Measurements from ENCODE around the gene SPEG. TPM values are rescaled to one million over a fixed set of nuclear protein-coding genes. Genes with fewer than 3 reads are reported as not detected.
A peak's percentile ranks its signal among the peaks of the same experiment; 100 is the strongest.

SPEG gene
- total and polyA plus RNA-seq, 7 donors = 6.0 to 321 (median 123) TPM

DNA sequence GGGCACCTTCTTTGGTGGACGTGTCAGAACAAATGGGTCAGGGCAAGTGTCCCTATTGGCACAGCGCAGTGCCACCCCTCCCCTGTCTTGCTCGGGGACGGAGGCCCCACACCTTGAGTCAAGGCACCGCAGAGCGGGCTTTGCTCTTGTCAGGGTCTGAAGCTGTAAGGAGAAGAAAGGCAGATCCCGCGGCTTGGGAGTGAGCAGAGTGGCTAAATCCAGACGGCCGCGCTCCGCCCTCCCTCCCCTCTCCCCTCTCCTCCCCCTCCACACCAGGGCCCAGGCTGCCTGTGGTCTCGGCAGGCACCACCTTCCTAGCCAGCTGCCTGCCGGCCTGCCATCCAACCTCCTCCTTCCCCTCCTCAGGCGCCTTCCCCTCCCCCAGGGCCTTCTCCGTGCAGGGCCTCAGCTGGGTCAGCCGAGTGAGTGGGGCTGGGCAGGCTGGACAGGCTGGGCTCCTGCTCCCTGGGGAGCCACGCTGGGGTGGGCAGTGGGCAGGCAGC is 25.8 kb downstream of the SPEG start:
- Histone ChIP-seq H3K36me3 (peaks cover 0 to 60% (median 22%) of the 10 kb centered on the region in 4 donors), H3K9me3 (no peaks in the 10 kb centered on the region), H3K4me3 (peak overlapping the region; percentile 4 to 46 (median 38)), H3K27ac (peak overlapping the region; percentile 96 to 99 (median 99)), H3K4me1 (peaks cover 0 to 98% (median 88%) of the 10 kb centered on the region in 4 donors), H3K27me3 (no peaks in the 10 kb centered on the region)
- peak; percentile 97 for DNase-seq
- peak; percentile 39 to 67 for TF ChIP-seq POLR2A (IDR thresholded peaks at IDR 0.05)
- TF ChIP-seq POLR2AphosphoS5 (IDR thresholded peaks at IDR 0.05) = peak; percentile 78 to 90 (median 84)
- peak in 1 of 4 donors; percentile 74 for TF ChIP-seq EP300 (IDR thresholded peaks at IDR 0.05)
- TF ChIP-seq CTCF (IDR thresholded peaks at IDR 0.05) = no peak
- intact Hi-C loops (cut with DNase I) = loop anchor here (2.0 kb wide), 1 partner anchor 36 kb away; a partner anchor contains a TSS
- WGBS, 2 donors = 57 to 74% methylated on average over 18 of the region's 18 CpGs

DNA sequence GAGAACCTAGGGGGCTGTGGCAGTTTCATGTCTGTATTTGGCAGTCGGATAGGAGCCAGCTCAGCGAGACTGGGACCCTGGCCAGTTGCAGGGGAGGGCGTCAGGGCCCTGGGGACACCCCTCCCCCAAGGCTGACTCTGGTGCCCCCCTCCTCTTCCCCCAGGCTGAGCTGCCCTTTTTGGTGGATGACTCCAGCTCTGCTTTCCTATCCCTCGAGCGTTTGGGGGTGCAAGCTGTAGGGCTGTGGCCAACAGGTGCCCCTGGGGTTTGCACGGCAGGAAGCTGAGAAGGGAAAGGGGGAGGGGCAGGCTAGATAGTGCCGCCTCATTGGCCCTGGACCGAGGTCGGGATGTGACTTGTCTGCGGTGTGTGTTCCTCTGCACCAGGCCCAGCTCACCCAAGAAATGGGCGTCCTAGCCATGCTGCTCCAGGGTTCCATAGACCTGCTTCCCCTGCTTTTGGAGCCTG is 26.4 kb downstream of the SPEG start:
- intact Hi-C loops (cut with DNase I) = loop anchor here (2.0 kb wide), 1 partner anchor 36 kb away; a partner anchor contains a TSS
- H3K9me3 ChIP-seq = no peaks in the 10 kb centered on the region
- H3K27me3 ChIP-seq = no peaks in the 10 kb centered on the region
- WGBS, 2 donors = 33 to 56% methylated on average over 11 of the region's 11 CpGs
- DNase-seq = peak; percentile 89
- H3K27ac ChIP-seq = peak overlapping the region; percentile 96 to 99 (median 99)
- peak overlapping the region; percentile 4 to 46 (median 38) for H3K4me3 ChIP-seq
- peaks cover 0 to 60% (median 27%) of the 10 kb centered on the region in 4 donors for H3K36me3 ChIP-seq
- H3K4me1 ChIP-seq = peaks cover 0 to 98% (median 91%) of the 10 kb centered on the region in 4 donors
- TF ChIP-seq CTCF (IDR thresholded peaks at IDR 0.05) (no peak), POLR2A (IDR thresholded peaks at IDR 0.05) (no peak), EP300 (IDR thresholded peaks at IDR 0.05) (peak in 1 of 4 donors; percentile 47), POLR2AphosphoS5 (IDR thresholded peaks at IDR 0.05) (peak in 1 of 4 donors; percentile 11)

DNA sequence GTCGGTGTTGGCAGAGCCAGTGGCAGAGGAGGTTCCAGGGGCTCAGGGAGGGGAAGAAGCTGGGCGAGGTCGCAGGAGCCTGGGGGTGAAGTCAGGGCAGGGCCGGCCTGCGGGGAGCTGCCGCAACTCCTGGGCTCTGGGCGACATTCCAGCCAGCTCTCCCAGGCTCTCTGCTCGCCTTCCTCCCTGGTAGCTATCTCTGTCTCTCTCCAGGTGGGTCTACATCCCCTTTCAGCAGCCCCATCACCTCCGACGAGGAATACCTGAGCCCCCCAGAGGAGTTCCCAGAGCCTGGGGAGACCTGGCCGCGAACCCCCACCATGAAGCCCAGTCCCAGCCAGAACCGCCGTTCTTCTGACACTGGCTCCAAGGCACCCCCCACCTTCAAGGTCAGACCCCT is 27.0 kb downstream of the SPEG start:
- Histone ChIP-seq H3K4me3 (peak overlapping the region; percentile 1 to 46 (median 38)), H3K9me3 (no peaks in the 10 kb centered on the region), H3K27me3 (no peaks in the 10 kb centered on the region), H3K36me3 (peaks cover 0 to 60% (median 29%) of the 10 kb centered on the region in 4 donors), H3K4me1 (peaks cover 0 to 98% (median 95%) of the 10 kb centered on the region in 4 donors), H3K27ac (peak overlapping the region; percentile 96 to 99 (median 99))
- intact Hi-C loops (cut with DNase I) = loop anchor here (2.0 kb wide), 1 partner anchor 35 kb away; a partner anchor contains a TSS
- 84 to 85% methylated on average over 14 of the region's 14 CpGs for WGBS, 2 donors
- DNase-seq = no peak
- TF ChIP-seq CTCF (IDR thresholded peaks at IDR 0.05) (no peak), EP300 (IDR thresholded peaks at IDR 0.05) (no peak), POLR2A (IDR thresholded peaks at IDR 0.05) (no peak), POLR2AphosphoS5 (IDR thresholded peaks at IDR 0.05) (no peak)

DNA sequence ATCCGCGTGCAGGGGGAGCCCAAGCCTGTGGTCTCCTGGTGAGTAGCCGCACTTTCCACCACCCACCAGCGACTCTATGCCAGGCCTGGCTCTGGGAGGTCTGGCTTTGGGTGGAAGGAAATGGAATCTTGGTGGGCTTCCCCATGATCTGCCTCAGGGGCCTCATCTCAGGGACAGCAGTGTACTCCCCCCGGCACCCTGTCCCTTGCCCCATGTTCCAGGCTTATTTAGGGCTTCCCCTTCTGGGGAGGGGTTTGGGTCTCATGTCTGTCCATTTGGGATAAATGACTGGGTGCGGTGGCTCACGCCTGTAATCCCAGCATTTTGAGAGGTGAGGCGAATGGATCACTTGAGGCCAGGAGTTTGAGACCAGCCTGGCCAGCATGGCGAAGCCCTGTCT is 27.7 kb downstream of the SPEG start:
- Histone ChIP-seq H3K4me1 (peaks cover 0 to 100% (median 99%) of the 10 kb centered on the region in 4 donors), H3K9me3 (no peaks in the 10 kb centered on the region), H3K36me3 (peaks cover 0 to 61% (median 29%) of the 10 kb centered on the region in 4 donors), H3K27ac (peak overlapping the region; percentile 96 to 99 (median 99)), H3K4me3 (peak overlapping the region in 2 of 4 donors; percentile 42 to 46), H3K27me3 (no peaks in the 10 kb centered on the region)
- WGBS, 2 donors = 83 to 88% methylated on average over 9 of the region's 9 CpGs
- intact Hi-C loops (cut with DNase I) = no loop called here
- TF ChIP-seq CTCF (IDR thresholded peaks at IDR 0.05) = no peak
- no peak for TF ChIP-seq POLR2A (IDR thresholded peaks at IDR 0.05)
- no peak for TF ChIP-seq POLR2AphosphoS5 (IDR thresholded peaks at IDR 0.05)
- no peak for TF ChIP-seq EP300 (IDR thresholded peaks at IDR 0.05)
- no peak for DNase-seq

All from sigmoid colon (tissue), 7 donors.